Loucy (cell line): ENCODE results near the gene EIF3K.

Experiments
- H2AFZ ChIP-seq: fragments of 200-600 bp; sonication (generic); 2 replicates; pipeline ENCODE4 v1.6.0; 2016; ENCODE audit warnings: antibody characterized with exemption, mild to moderate bottlenecking, low read length, moderate library complexity
- H3F3A ChIP-seq: fragments of 200-600 bp; 2 replicates; pipeline ENCODE4 v1.6.0; 2016; ENCODE audit warnings: antibody characterized with exemption, low read depth, mild to moderate bottlenecking
- H3K27me3 ChIP-seq: fragments of 200-600 bp; sonication (generic); 2 replicates; pipeline ENCODE4 v1.6.1; 2014; ENCODE audit warnings: low read length, mild to moderate bottlenecking; ENCODE audit not compliant: insufficient read depth, poor library complexity, severe bottlenecking
- H3K36me3 ChIP-seq: fragments of 200-600 bp; sonication (generic); 2 replicates; pipeline ENCODE4 v1.6.1; 2016; ENCODE audit warnings: low read length; ENCODE audit not compliant: insufficient read depth
- H3K4me1 ChIP-seq: fragments of 200-600 bp; sonication (generic); 2 replicates; pipeline ENCODE4 v1.5.1; 2014; ENCODE audit warnings: low read length, mild to moderate bottlenecking; ENCODE audit not compliant: insufficient read depth, poor library complexity, severe bottlenecking
- H3K4me2 ChIP-seq: fragments of 200-600 bp; sonication (generic); 2 replicates; pipeline ENCODE4 v1.6.0; 2014; ENCODE audit warnings: antibody characterized with exemption, low read length, low read depth, mild to moderate bottlenecking; ENCODE audit not compliant: poor library complexity, severe bottlenecking
- H3K4me3 ChIP-seq: fragments of 200-600 bp; sonication (generic); 2 replicates; pipeline ENCODE4 v1.5.1; 2014; ENCODE audit warnings: low read length, mild to moderate bottlenecking, mixed read lengths; ENCODE audit not compliant: poor library complexity, severe bottlenecking
- H3K79me2 ChIP-seq: fragments of 200-600 bp; sonication (generic); 2 replicates; pipeline ENCODE4 v1.6.1; 2014; ENCODE audit warnings: low read length; ENCODE audit not compliant: insufficient read depth
- H3K9ac ChIP-seq: fragments of 200-600 bp; sonication (generic); 2 replicates; pipeline ENCODE4 v1.6.0; 2014; ENCODE audit warnings: mild to moderate bottlenecking, low read depth, low read length, moderate library complexity; ENCODE audit not compliant: poor library complexity, severe bottlenecking
- H3K9me2 ChIP-seq: fragments of 200-600 bp; sonication (generic); replicated peaks from 2 replicates; pipeline ENCODE4 v1.6.1; 2016; ENCODE audit warnings: low read depth, low read length, mixed read lengths
- H3K9me3 ChIP-seq: fragments of 200-600 bp; sonication (generic); 2 replicates; pipeline ENCODE4 v1.6.1; 2014; ENCODE audit warnings: mild to moderate bottlenecking, antibody characterized with exemption, low read length, low read depth; ENCODE audit not compliant: insufficient read depth
- H4K20me1 ChIP-seq: fragments of 200-600 bp; sonication (generic); 2 replicates; pipeline ENCODE4 v1.6.0; 2014; ENCODE audit warnings: antibody characterized with exemption, low read length, mild to moderate bottlenecking; ENCODE audit not compliant: insufficient read depth, poor library complexity, severe bottlenecking
- CTCF ChIP-seq: fragments of 200-600 bp; sonication (generic); conservative IDR thresholded peaks from 2 replicates; pipeline ENCODE4 v1.5.1; 2014; ENCODE audit warnings: mild to moderate bottlenecking, antibody characterized with exemption, low read length
- EZH2phosphoT487 ChIP-seq: fragments of 200-600 bp; IDR thresholded peaks from 2 replicates; pipeline ENCODE4 v1.6.1; 2018; ENCODE audit warnings: antibody characterized with exemption, mild to moderate bottlenecking, moderate library complexity, borderline replicate concordance

Gene EIF3K

GRCh38 chr19:38658462-38659306 is 39.7 kb downstream of the EIF3K start:
- Histone ChIP-seq H3K79me2 (peaks cover 99% of the 10 kb centered on the region), H3K4me3 (no peak overlapping the region), H3K4me2 (peak overlapping the region; percentile 40), H3F3A (peaks cover 3% of the 10 kb centered on the region; the same call in 1 of the 2 replicates), H3K4me1 (peaks cover 59% of the 10 kb centered on the region), H3K9me2 (no peaks in the 10 kb centered on the region), H3K9me3 (no peaks in the 10 kb centered on the region), H3K36me3 (peaks cover 36% of the 10 kb centered on the region; the same call in 1 of the 2 replicates), H3K27me3 (no peaks in the 10 kb centered on the region), H3K9ac (no peak overlapping the region), H2AFZ (no peak overlapping the region), H4K20me1 (peaks cover 88% of the 10 kb centered on the region)
- TF ChIP-seq CTCF (no peak), EZH2phosphoT487 (no peak)

GRCh38 chr19:38660724-38661123 is 41.7 kb downstream of the EIF3K start:
- TF ChIP-seq CTCF: no peak
- TF ChIP-seq EZH2phosphoT487: no peak
- no peaks in the 10 kb centered on the region for H3K9me2 ChIP-seq
- H4K20me1 ChIP-seq: peaks cover 69% of the 10 kb centered on the region
- H3K79me2 ChIP-seq: peaks cover 99% of the 10 kb centered on the region
- H3K36me3 ChIP-seq: peaks cover 36% of the 10 kb centered on the region; the same call in 1 of the 2 replicates
- peaks cover 60% of the 10 kb centered on the region for H3K4me1 ChIP-seq
- no peak overlapping the region for H3K4me3 ChIP-seq
- H3K9me3 ChIP-seq: no peaks in the 10 kb centered on the region
- no peak overlapping the region for H3K9ac ChIP-seq
- no peaks in the 10 kb centered on the region for H3K27me3 ChIP-seq
- H3K4me2 ChIP-seq: no peak overlapping the region
- no peaks in the 10 kb centered on the region for H3F3A ChIP-seq
- no peak overlapping the region for H2AFZ ChIP-seq

GRCh38 chr19:38661136-38661535 is 42.1 kb downstream of the EIF3K start:
- Histone ChIP-seq H3K9ac (no peak overlapping the region), H3K36me3 (peaks cover 36% of the 10 kb centered on the region; the same call in 1 of the 2 replicates), H3K9me3 (no peaks in the 10 kb centered on the region), H3F3A (no peaks in the 10 kb centered on the region), H3K27me3 (no peaks in the 10 kb centered on the region), H3K4me1 (peaks cover 60% of the 10 kb centered on the region), H3K79me2 (peaks cover 99% of the 10 kb centered on the region), H3K4me3 (no peak overlapping the region), H2AFZ (no peak overlapping the region), H3K9me2 (no peaks in the 10 kb centered on the region), H4K20me1 (peaks cover 65% of the 10 kb centered on the region), H3K4me2 (no peak overlapping the region)
- TF ChIP-seq CTCF: no peak
- no peak for TF ChIP-seq EZH2phosphoT487
